T-helper 1 cell (primary cell): Measurements from ENCODE around the gene CYP2D6.
A peak's percentile ranks its signal among the peaks of the same experiment; 100 is the strongest.

ENCODE experiments used
- DNase-seq, 5 donors: peaks; one replicate each; pipeline ENCODE4 v3.0.0-alpha.2; 2012 to 2020

CYP2D6 gene

DNA sequence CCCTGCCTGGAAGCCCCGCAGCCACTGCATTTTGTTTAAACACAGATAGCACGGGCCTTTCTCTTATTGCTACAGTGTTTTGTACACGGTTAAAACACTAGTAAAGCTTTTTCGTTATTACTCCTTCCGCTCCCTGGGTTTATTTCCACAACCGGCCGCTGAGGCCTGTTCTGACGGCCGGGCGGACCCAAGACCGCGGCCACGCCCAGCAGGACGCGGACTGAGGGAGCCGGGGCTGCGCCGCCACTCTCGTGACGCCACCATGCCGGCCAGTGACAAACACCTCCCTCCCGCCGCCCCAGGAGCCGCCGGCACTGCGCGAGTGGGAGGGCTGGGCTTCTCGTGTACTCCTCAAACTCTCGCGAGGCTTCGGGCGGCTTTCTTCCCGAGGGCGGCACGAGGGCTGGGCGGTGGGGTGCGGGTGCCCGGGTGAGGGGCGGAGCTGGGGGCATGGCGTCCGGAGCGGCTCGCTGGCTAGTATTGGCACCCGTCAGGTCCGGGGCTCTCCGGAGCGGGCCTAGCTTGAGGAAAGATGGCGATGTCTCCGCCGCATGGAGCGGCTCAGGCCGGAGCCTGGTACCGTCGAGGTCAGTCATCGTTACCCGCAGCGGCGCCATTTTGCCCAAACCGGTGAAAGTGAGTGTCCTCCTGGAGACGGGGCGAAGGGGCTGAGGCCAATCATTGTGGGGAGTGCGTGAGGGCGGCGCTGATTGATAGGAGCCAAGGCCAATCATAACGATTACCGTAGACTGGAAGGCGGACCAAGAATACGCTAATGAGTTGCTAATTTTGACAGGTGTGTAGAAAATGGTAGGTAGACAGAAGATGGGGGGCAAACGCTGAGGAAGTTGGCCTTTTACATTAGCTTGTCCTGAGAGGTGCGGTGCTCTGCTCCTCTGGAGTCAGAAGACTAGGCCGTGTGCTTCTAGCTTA is 51.0 kb downstream of the CYP2D6 start, which contains the start of gene SMDT1:
Gene SMDT1, plus strand, starts transcription at position 382 of the 933 bp plus-strand sequence. Its CDS starts 69 bp downstream, at position 451.
- peak; percentile 98 to 99 (median 98) for DNase-seq

- DNase-seq: no peak
Observed at GRCh38 chr22:42078469-42079318, 51.9 kb downstream of the CYP2D6 start.

DNA sequence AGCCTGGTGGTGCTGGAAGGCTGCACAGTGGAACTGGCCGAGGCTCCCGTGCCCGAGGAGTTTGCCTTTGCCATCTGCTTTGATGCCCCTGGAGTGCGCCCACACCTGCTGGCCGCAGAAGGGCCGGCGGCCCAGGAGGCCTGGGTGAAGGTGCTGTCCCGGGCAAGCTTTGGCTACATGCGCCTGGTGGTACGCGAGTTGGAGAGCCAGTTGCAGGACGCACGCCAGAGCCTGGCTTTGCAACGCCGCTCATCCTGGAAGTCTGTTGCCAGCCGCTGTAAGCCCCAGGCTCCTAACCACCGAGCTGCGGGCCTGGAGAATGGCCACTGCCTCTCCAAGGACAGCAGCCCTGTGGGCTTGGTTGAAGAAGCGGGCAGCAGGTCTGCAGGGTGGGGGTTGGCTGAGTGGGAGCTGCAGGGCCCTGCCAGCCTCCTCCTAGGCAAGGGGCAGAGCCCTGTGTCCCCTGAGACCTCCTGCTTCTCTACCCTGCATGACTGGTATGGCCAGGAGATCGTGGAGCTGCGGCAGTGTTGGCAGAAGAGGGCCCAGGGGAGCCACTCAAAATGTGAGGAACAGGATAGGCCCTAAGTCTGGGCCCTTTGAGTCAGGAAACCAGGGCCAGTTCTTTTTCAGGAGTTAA is 53.0 kb downstream of the CYP2D6 start:
- DNase-seq: no peak

DNA sequence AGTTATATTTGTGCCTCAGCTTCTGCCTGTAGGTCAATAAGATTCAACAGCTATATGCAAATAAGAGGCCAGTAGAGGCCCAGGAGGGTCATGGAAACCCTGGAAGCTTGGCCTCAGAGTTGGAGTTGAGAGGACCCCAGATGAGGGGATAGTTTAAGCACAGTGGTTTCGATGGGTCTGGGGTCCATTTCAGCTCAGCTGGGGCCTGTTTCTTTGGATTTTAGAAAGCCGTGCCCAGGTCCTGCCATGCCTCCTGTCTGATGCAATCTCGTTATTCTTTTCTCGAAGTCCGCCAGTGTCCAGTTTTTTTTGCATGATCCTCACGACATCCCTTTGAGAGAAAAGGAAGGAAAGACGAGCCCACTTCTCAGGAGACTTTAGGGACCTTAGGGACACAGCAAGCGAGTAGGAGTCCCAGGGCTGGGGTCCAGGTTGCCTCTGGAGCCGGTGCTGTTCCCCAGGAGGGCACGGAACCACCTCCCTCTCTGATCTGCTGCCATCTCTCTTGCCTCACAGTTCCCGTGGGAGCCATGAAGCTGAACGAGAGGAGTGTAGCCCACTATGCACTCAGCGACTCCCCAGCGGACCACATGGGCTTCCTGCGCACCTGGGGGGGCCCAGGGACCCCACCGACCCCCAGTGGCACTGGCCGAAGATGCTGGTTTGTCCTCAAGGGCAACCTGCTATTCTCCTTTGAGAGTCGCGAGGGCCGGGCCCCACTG is 53.7 kb downstream of the CYP2D6 start:
- DNase-seq: no peak
